HG03354 (cell line): ENCODE measurements around the gene TEX26.

Source experiments
- ATAC-seq: cut with Tn5 transposase; IDR thresholded peaks from one replicate; pipeline ENCODE4 v1.9.1; 2021; ENCODE audit warnings: mild to moderate bottlenecking; ENCODE audit not compliant: unreplicated experiment, poor library complexity, severe bottlenecking

The TEX26 gene

GRCh38 chr13:31008400-31009115 lies 76.1 kb downstream of the TEX26 start:
- ATAC-seq = no peak

- no peak for ATAC-seq
Measured at GRCh38 chr13:31009166-31009565, 76.7 kb downstream of the TEX26 start.

- no peak for ATAC-seq
Measured at GRCh38 chr13:31010296-31010695, 77.8 kb downstream of the TEX26 start.

- ATAC-seq = peak; percentile 41
Measured at GRCh38 chr13:31011193-31011860, 78.9 kb downstream of the TEX26 start.

DNA sequence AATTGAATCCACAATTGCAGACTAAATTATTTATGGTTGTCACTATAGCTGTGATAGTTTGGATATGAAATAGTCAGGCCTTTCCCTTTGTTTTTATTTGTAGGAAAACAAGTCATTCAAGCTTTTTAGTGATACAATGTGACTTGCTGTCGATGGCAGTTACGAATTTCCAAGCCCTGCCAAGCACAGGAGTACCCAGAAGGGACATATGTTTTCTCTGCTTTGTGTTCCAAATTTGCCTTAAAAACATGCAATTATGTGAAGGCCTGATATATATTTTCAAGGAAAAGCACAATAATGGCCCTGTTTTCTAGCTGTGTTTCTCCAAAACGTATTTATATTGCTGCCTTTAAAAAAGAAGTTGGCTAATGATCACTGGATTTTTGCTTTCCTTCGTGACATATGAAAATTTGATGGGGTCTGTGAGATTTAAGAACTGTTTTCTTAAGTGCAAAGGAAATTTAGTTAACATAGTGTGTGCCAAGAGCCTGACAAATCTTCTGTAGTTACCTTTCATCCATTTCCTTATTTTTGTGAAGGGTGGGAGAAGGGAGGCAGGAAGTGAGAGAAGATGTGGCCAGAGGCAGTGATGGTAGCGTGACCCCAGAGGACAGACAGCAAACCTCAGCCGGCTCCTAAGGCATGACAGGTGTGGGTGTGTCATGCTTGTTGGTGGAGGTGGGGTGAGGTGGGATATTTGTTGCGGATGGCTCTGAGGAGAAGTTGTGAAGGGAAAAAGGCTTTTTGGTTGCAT lies 79.6 kb downstream of the TEX26 start:
- ATAC-seq = peak; percentile 67

GRCh38 chr13:31012655-31013024 lies 80.2 kb downstream of the TEX26 start:
- no peak for ATAC-seq

GRCh38 chr13:31014456-31014855 lies 82.0 kb downstream of the TEX26 start:
- ATAC-seq = no peak

DNA sequence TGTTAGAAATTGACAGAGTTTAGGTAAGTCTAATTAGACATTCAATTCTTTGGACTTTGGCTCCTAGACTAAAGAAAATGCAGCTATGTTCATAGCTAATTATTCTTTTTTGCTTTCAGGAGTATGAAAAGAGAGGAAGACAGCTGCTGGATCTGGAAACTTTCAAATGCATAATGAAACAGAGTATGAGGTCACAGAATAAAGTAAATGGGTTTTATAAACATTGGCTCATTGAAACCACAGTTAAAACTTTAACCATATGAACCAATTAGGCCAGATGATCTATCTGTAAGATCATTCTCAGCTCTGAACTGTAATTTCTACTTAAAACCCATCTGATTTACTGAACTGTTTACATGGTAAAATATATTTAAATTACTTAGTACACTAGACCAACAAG lies 82.7 kb downstream of the TEX26 start:
- no peak for ATAC-seq

- ATAC-seq = no peak
Measured at GRCh38 chr13:31016342-31017325, 84.2 kb downstream of the TEX26 start.

- ATAC-seq = no peak
Measured at GRCh38 chr13:31018511-31018910, 86.1 kb downstream of the TEX26 start.

DNA sequence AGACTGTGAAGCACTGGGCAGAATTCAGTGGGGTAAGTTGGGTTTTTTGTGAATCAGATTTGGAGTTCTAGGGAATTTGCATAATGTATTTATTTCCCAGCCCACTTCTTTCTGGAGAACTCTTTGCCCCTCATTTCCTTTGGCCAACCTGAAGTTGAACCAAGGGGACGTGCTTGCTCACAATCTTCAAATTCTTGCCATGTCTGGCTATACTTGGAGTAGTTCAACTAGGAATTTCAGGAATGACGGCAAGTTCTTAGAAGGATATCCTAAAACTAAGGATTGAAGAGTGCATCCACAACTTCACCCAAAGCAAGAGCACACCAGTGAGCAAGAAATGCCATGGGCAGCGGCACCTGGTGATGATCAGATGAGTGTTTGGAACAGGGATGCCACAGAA lies 88.5 kb downstream of the TEX26 start:
- ATAC-seq = no peak

GRCh38 chr13:31022288-31022895 lies 89.9 kb downstream of the TEX26 start:
- no peak for ATAC-seq

GRCh38 chr13:31022928-31023530 lies 90.6 kb downstream of the TEX26 start:
- ATAC-seq = no peak
